ENCODE measurements around the gene MED15.

DNA sequence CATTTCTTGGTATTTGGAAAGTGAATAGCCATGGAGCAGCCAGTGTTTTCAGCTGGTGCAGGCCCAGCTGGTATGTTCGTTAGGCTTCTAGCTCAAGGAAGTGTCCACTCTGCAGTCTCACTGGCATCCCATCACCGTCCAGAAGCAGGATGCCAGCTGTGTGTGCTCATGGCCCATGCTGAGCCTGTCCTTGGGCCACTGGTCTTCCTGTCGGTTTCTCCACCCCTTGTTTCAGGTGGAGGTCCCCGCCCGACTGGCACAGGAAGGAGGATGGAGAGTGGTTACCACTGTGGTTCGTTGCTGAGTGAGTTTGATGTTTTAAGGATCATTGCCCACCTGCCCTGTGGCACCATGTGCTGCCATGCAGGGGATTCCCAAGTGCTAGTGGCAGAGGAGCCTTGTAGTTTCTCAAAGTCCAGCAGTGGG is 63.7 kb downstream of the MED15 start:
- TF ChIP-seq EP300 (IDR thresholded peaks at IDR 0.05): no peak
- no peak for TF ChIP-seq CTCF (IDR thresholded peaks at IDR 0.05)
- TF ChIP-seq POLR2A (IDR thresholded peaks at IDR 0.05): no peak
